T-cell (primary cell): ENCODE results near the gene TRAIP. TPM values are rescaled to one million over a fixed set of nuclear protein-coding genes. Genes with fewer than 3 reads are reported as not detected.

ENCODE experiments used
- ATAC-seq, 4 experiments: fragments of 200-7000 bp in 3 of 4; fragments of 150-1000 bp in 1 of 4; cut with Tn5 transposase; replicated peaks in 1 of 4; 1 replicate in 3 of 4; 2 replicates in 1 of 4; pipeline ENCODE4 v1.10.0; 2021; ENCODE audit warnings: moderate library complexity in 3 of 4, mild to moderate bottlenecking in 2 of 4, moderate number of reproducible peaks in 1 of 4
- CTCF ChIA-PET, 2 donors: fragments of 300-600 bp; sonication (Branson Sonifier 250); formaldehyde crosslinking; loops; one replicate each; lab custom pipeline; 2022; ENCODE audit warnings: antibody characterized with exemption in 2 of 2; lab: Charles Lee
- POLR2A ChIA-PET, 2 donors: fragments of 300-600 bp; sonication (Branson Sonifier 250); formaldehyde crosslinking; loops; one replicate each; lab custom pipeline; 2022; ENCODE audit warnings: antibody characterized with exemption in 2 of 2; lab: Charles Lee
- DNase-seq, 35 experiments: peaks; one replicate each; pipeline versions ENCODE4 v3.0.0 to v3.0.0-alpha.2; 2013 to 2023
- H3K27ac ChIP-seq: one replicate; pipeline ENCODE4 v1.5.1; 2013; ENCODE audit warnings: low read length
- H3K27me3 ChIP-seq, 2 experiments: replicated peaks in 1 of 2; 1 replicate in 1 of 2; 2 replicates in 1 of 2; pipeline versions ENCODE4 v1.6.1 to v1.7.0; 2013; ENCODE audit warnings: low read length in 1 of 2, mixed read lengths in 1 of 2; ENCODE audit not compliant: control insufficient read depth in 2 of 2, insufficient read depth in 2 of 2; ENCODE audit errors: extremely low read depth in 1 of 2
- H3K36me3 ChIP-seq, 2 donors: 1 replicate in 1 of 2; 2 replicates in 1 of 2; pipeline versions ENCODE4 v1.6.1 to v1.7.0; 2013; ENCODE audit warnings: low read length in 1 of 2; ENCODE audit not compliant: control insufficient read depth in 2 of 2, insufficient read depth in 1 of 2; ENCODE audit errors: extremely low read depth in 1 of 2
- H3K4me1 ChIP-seq, 2 experiments: 1 replicate in 1 of 2; 2 replicates in 1 of 2; pipeline versions ENCODE4 v1.6.1 to v1.7.0; 2013; ENCODE audit warnings: low read length in 2 of 2, mixed read lengths in 1 of 2; ENCODE audit not compliant: insufficient read depth in 2 of 2, control insufficient read depth in 1 of 2; ENCODE audit errors: extremely low read depth in 1 of 2
- H3K4me3 ChIP-seq, 2 donors: 1 replicate in 1 of 2; 2 replicates in 1 of 2; pipeline versions ENCODE4 v1.5.1 to v1.7.0; 2013; ENCODE audit warnings: mild to moderate bottlenecking in 2 of 2, low read length in 1 of 2, moderate library complexity in 1 of 2; ENCODE audit not compliant: control insufficient read depth in 1 of 2; ENCODE audit errors: extremely low read depth in 1 of 2
- H3K9me3 ChIP-seq: 2 replicates; pipeline ENCODE4 v1.7.0; 2013
- H3K27ac Mint-ChIP-seq, 2 donors: one replicate each; pipeline ENCODE4 v1.8.0; 2020 to 2021; ENCODE audit warnings: mild to moderate bottlenecking in 2 of 2, mixed read lengths in 2 of 2
- H3K27me3 Mint-ChIP-seq, 2 donors: one replicate each; pipeline ENCODE4 v1.8.0; 2021 to 2022; ENCODE audit warnings: mixed read lengths in 2 of 2
- H3K36me3 Mint-ChIP-seq: one replicate; pipeline ENCODE4 v1.8.0; 2021; ENCODE audit warnings: mixed read lengths
- H3K4me1 Mint-ChIP-seq, 3 donors: one replicate each; pipeline ENCODE4 v1.8.0; 2020 to 2022; ENCODE audit warnings: mixed read lengths in 3 of 3, mild to moderate bottlenecking in 1 of 3
- H3K4me3 Mint-ChIP-seq, 3 donors: one replicate each; pipeline ENCODE4 v1.8.0; 2020 to 2022; ENCODE audit warnings: mild to moderate bottlenecking in 3 of 3, mixed read lengths in 3 of 3, moderate library complexity in 3 of 3
- H3K9me3 Mint-ChIP-seq, 3 donors: one replicate each; pipeline ENCODE4 v1.8.0; 2020 to 2022; ENCODE audit warnings: mixed read lengths in 3 of 3
- WGBS: methylation state at CpG from one replicate; pipeline ENCODE4 v1.1.5; 2013; ENCODE audit warnings: missing lambda C conversion rate; ENCODE audit not compliant: insufficient coverage; 5-methylcytosine and 5-hydroxymethylcytosine counted together
- total RNA-seq, 35 experiments: library from RNA in 6 of 35; stranded (reverse) in 6 of 35; fragments of 120-200 nt in 1 of 35; gene quantifications; one replicate each; pipeline versions ENCODE4 v1.2.1 to v1.2.4 and lab custom pipeline; 2013 to 2026

TRAIP gene
- total RNA-seq, 5 donors from 2014 or later (not counting 1 experiment from before 2014, with no cell fraction given): 4.0 to 5.7 (median 4.4) TPM

DNA sequence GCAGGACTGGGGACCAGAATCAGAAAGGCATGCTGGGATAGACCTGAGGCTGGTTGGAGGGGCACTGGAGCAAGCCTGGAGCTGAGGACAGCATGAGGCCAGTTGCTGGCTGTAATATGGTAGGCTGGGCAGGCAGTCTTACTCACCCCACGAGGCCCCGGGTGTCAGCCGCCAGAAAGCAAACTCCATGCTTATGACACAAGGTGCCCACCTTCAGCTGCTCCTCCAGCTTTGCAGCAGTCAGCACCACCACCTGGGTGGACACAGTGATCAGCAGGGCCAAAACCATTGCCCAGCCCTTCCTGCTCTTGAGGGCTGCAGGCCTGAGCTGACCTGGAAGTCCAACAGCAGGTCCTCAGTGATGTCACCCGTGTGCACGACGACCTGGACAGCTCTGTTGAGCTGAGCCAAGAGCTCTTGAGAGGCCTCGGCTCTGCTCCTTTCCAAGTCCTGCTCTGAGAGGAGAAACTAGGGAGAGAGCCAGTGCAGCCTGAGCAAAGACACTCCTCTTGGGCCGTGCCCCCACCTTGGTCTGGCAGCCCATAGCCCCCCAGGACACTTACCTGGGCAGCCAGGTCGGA, 43.4 kb downstream of the TRAIP start:
- peak overlapping the region; percentile 88 for H3K27ac ChIP-seq
- peaks cover 49 to 55% (median 51%) of the 10 kb centered on the region in 3 donors for H3K4me1 Mint-ChIP-seq
- CTCF ChIA-PET: interaction anchor here in 1 of 2 donors (0.5 to 1.7 kb wide), 3 partner anchors 10 to 1744 kb away, joined by 5 to 22 read pairs (median 5); partner anchors contain the start of gene INKA1
- peaks cover 19% of the 10 kb centered on the region for H3K36me3 Mint-ChIP-seq
- ATAC-seq (peak; percentile 4 to 11 (median 4)), DNase-seq (no peak)
- no peaks in the 10 kb centered on the region for H3K27me3 Mint-ChIP-seq
- H3K4me3 ChIP-seq: peak overlapping the region; percentile 65 to 82
- no peaks in the 10 kb centered on the region for H3K9me3 Mint-ChIP-seq
- POLR2A ChIA-PET: interaction anchor here in 1 of 2 donors (0.6 to 0.7 kb wide), 2 partner anchors 10 to 1769 kb away, joined by 5 to 14 read pairs; partner anchors contain the start of gene INKA1
- no peaks in the 10 kb centered on the region for H3K27me3 ChIP-seq
- H3K9me3 ChIP-seq: no peaks in the 10 kb centered on the region
- 42% methylated on average over 8 of the region's 9 CpGs for WGBS
- peak overlapping the region; percentile 98 to 99 for H3K27ac Mint-ChIP-seq
- peaks cover 0 to 44% of the 10 kb centered on the region in 2 donors for H3K36me3 ChIP-seq
- peaks cover 4 to 47% of the 10 kb centered on the region in 2 experiments for H3K4me1 ChIP-seq
- peak overlapping the region; percentile 85 to 97 (median 95) for H3K4me3 Mint-ChIP-seq

DNA sequence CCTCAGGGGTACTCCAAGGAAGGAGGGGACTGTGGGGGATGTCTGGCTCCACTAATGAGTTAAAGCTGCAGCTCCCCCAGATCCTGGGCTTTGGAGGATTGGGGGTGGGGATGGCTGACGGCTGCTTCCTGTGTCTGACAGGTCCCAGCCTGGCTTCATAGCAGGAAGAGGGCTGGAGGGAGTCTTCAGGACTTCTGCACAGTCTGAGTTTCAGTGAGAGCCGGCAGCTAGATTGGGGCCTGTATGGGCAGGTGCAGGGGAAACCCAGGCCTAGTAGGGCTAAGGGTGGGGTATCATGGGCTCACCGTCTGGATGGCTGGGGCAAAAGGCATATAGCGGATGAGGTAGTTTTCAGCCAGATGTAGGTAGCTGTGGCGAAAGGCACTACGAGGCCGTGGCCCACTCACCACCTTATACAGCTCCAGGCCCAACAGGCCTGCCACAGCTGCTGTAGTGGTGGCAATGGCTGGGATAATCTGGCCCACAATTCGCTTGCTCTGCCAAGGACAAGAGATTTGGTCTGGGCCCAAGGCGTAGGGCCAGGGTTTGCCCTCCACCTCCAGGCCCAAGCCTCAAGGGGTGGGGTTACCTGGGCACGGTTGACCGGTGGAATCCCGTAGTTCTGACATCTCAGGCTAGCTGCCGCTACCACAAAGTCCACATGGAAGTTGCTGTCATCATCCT, 48.8 kb downstream of the TRAIP start:
- Mint-ChIP-seq H3K27ac (peak overlapping the region; percentile 80 to 89), H3K9me3 (no peaks in the 10 kb centered on the region), H3K27me3 (peaks cover 0 to under 1% of the 10 kb centered on the region in 2 donors), H3K4me1 (peaks cover 67 to 72% (median 67%) of the 10 kb centered on the region in 3 donors), H3K36me3 (peaks cover 17% of the 10 kb centered on the region), H3K4me3 (peak overlapping the region in 1 of 3 donors; percentile 62)
- no peak overlapping the region for H3K27ac ChIP-seq
- no peak overlapping the region for H3K4me3 ChIP-seq
- ChIA-PET POLR2A (no interaction called here), CTCF (interaction anchor here in 1 of 2 donors (0.9 kb wide), 1 partner anchor 30 kb away, joined by 3 read pairs; no protein-coding TSS in a partner anchor)
- H3K9me3 ChIP-seq: no peaks in the 10 kb centered on the region
- H3K36me3 ChIP-seq: peaks cover 0 to 48% of the 10 kb centered on the region in 2 donors
- peaks cover 28 to 70% of the 10 kb centered on the region in 2 experiments for H3K4me1 ChIP-seq
- ATAC-seq: no peak
- H3K27me3 ChIP-seq: no peaks in the 10 kb centered on the region
- 84% methylated on average over 8 of the region's 13 CpGs for WGBS
- DNase-seq: no peak

DNA sequence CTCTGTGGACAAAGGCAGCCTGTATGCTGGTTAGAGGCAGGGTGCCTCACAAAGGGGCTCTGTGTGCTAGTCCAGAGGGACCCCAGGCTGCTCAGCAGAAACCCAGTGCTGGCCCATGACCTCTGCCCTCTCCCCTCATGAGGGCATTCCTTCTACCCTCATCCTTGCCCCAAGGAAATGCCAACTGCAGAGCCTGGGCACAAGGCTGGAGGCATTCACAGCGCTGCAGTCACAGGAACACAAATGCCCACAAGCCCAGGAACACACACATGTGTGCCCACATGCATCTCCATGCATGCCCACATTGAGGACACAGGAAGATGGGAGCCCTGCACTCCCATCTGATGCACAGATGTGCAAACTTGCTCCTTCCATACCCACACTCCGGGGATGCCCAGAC, 49.5 kb downstream of the TRAIP start:
- Mint-ChIP-seq H3K4me3 (peak overlapping the region in 1 of 3 donors; percentile 62), H3K27me3 (peaks cover 0 to 3% of the 10 kb centered on the region in 2 donors), H3K36me3 (peaks cover 16% of the 10 kb centered on the region), H3K9me3 (no peaks in the 10 kb centered on the region), H3K27ac (peak overlapping the region; percentile 80 to 89), H3K4me1 (peaks cover 64 to 68% (median 67%) of the 10 kb centered on the region in 3 donors)
- DNase-seq (no peak), ATAC-seq (no peak)
- peaks cover 28 to 68% of the 10 kb centered on the region in 2 experiments for H3K4me1 ChIP-seq
- H3K4me3 ChIP-seq: no peak overlapping the region
- H3K36me3 ChIP-seq: peaks cover 0 to 41% of the 10 kb centered on the region in 2 donors
- H3K9me3 ChIP-seq: no peaks in the 10 kb centered on the region
- ChIA-PET POLR2A (interaction anchor here in 1 of 2 donors (0.5 to 0.9 kb wide), 2 partner anchors 8 to 10 kb away, joined by 4 to 7 read pairs; no protein-coding TSS in a partner anchor), CTCF (interaction anchor here in 1 of 2 donors (1.2 kb wide), 1 partner anchor 32 kb away, joined by 5 read pairs; no protein-coding TSS in a partner anchor)
- H3K27ac ChIP-seq: peak overlapping the region; percentile 51
- WGBS: 100% methylated on average over 2 of the region's 2 CpGs
- H3K27me3 ChIP-seq: peaks cover 0 to under 1% of the 10 kb centered on the region in 2 experiments

DNA sequence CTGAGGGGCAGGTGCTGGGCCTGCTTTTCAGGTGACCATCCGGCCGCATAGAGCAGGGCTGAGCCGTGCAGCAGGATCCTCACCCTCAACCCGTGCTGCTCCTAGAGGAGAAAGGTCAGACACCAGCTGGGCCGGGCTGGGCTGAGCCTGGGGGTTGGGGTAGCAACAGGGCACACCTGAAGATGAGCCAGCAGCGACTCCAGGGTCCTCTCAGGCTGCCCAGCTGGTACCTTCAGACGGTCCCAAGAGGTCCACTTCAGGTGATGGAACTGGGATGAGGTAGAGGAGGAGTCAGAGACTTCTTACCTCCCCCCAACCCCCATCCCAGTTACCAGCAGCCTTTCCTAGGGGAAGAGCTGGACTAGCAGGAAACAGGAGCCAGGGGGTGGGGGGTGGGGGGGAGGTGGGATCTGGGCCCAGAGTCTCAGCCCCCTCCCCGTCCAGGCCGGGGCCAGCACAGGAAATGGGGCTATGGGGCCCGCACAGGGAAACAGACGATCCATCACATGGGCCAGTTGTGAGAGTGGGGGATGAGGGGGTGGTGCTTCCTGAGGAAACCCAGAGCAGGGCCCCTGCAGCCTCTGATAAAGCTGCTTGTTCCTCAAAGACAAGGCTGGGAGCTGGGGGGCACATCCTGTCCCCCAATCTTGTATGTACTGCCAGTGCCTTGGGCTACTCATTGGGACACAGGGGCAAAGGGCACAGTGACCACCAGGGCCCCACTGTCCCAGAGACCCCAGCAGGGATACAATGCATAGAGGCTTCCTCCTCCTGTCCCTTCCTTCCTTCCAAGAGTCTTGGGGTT, 50.3 kb downstream of the TRAIP start:
- H3K4me3 Mint-ChIP-seq: peak overlapping the region in 1 of 3 donors; percentile 62
- peaks cover 0 to 6% of the 10 kb centered on the region in 2 donors for H3K27me3 Mint-ChIP-seq
- Histone ChIP-seq H3K27ac (peak overlapping the region; percentile 51), H3K9me3 (no peaks in the 10 kb centered on the region), H3K4me3 (peak overlapping the region in 1 of 2 donors; percentile 11), H3K36me3 (peaks cover 0 to 33% of the 10 kb centered on the region in 2 donors), H3K27me3 (peaks cover 0 to 4% of the 10 kb centered on the region in 2 experiments), H3K4me1 (peaks cover 28 to 65% of the 10 kb centered on the region in 2 experiments)
- H3K9me3 Mint-ChIP-seq: no peaks in the 10 kb centered on the region
- peak overlapping the region; percentile 81 to 89 for H3K27ac Mint-ChIP-seq
- DNase-seq: peak in 24 of 35 experiments; percentile 7 to 46 (median 30)
- peaks cover 9% of the 10 kb centered on the region for H3K36me3 Mint-ChIP-seq
- H3K4me1 Mint-ChIP-seq: peaks cover 60 to 62% (median 61%) of the 10 kb centered on the region in 3 donors
- 45% methylated on average over 8 of the region's 11 CpGs for WGBS
- CTCF ChIA-PET: interaction anchor here (1.2 to 1.7 kb wide), 2 partner anchors 33 kb away, joined by 5 read pairs; no protein-coding TSS in a partner anchor
- POLR2A ChIA-PET: interaction anchor here (0.5 to 0.9 kb wide), 2 partner anchors 9 to 12 kb away, joined by 3 to 4 read pairs; no protein-coding TSS in a partner anchor
- no peak for ATAC-seq

DNA sequence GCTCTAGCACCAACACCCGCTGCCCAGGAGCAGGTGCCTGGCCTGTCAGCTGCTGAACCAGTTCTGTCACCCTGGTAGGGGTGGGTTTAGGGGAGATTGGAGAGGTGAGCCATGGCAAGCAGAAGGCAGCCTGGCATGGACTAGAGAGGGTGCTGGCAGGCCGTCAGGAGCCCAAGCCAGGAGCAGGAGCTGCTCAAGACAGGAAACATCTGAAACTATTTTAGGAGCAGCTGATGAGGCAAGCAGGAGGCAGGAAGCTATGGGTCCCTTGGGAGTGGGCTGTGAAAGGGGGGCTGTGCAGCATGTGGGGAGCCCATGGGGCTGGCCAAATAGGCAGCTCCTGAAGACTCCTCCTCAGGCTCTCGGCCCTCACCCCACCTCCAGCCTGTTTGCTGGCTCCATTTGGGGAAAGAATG, 51.0 kb downstream of the TRAIP start:
- Mint-ChIP-seq H3K27ac (peak overlapping the region; percentile 81 to 89), H3K9me3 (no peaks in the 10 kb centered on the region), H3K4me1 (peaks cover 57 to 58% (median 58%) of the 10 kb centered on the region in 3 donors), H3K27me3 (peaks cover 0 to 8% of the 10 kb centered on the region in 2 donors), H3K4me3 (peak overlapping the region in 2 of 3 donors; percentile 15 to 62), H3K36me3 (peaks cover 6% of the 10 kb centered on the region)
- H3K36me3 ChIP-seq: peaks cover 0 to 26% of the 10 kb centered on the region in 2 donors
- no peak overlapping the region for H3K4me3 ChIP-seq
- ChIA-PET POLR2A (interaction anchor here in 1 of 2 donors (0.5 to 0.6 kb wide), 2 partner anchors 13 to 50 kb away, joined by 3 read pairs; no protein-coding TSS in a partner anchor), CTCF (interaction anchor here (0.6 to 1.7 kb wide), 4 partner anchors 33 to 127 kb away, joined by 3 to 12 read pairs (median 4); no protein-coding TSS in a partner anchor)
- H3K9me3 ChIP-seq: no peaks in the 10 kb centered on the region
- peak in 2 of 35 experiments; percentile 7 to 9 for DNase-seq
- H3K27ac ChIP-seq: peak overlapping the region; percentile 51
- H3K27me3 ChIP-seq: peaks cover 0 to 4% of the 10 kb centered on the region in 2 experiments
- peaks cover 28 to 63% of the 10 kb centered on the region in 2 experiments for H3K4me1 ChIP-seq
- ATAC-seq: no peak
- 88% methylated on average over 1 of the region's 3 CpGs for WGBS
